ENCODE results near the gene PC.

DNA sequence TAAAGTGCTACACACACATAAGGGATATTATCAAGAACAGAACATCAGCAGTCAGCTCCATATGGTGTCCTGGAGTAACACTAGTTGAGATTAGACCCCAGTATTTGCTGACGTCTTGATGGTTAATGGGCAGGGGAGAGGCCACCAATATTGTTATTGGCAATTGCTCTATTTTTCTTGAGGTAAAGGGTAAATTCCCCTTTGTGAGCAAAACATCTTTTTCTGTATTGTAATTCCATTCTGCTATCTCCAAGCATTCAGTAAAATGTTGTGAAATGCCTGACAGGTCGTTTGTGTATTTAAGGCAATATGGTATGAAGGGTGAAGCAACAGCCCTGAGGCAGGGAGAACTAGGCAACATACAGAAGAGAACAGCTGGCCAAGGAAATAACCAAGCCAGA is 21.9 kb downstream of the PC start:
- TF ChIP-seq, protein P1, sequence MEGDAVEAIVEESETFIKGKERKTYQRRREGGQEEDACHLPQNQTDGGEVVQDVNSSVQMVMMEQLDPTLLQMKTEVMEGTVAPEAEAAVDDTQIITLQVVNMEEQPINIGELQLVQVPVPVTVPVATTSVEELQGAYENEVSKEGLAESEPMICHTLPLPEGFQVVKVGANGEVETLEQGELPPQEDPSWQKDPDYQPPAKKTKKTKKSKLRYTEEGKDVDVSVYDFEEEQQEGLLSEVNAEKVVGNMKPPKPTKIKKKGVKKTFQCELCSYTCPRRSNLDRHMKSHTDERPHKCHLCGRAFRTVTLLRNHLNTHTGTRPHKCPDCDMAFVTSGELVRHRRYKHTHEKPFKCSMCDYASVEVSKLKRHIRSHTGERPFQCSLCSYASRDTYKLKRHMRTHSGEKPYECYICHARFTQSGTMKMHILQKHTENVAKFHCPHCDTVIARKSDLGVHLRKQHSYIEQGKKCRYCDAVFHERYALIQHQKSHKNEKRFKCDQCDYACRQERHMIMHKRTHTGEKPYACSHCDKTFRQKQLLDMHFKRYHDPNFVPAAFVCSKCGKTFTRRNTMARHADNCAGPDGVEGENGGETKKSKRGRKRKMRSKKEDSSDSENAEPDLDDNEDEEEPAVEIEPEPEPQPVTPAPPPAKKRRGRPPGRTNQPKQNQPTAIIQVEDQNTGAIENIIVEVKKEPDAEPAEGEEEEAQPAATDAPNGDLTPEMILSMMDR (IDR thresholded peaks at IDR 0.05): no peak
- TF ChIP-seq POLR2A (IDR thresholded peaks at IDR 0.05): no peak
